Measurements from ENCODE around the gene MS4A5. TPM values are rescaled to one million over a fixed set of nuclear protein-coding genes. Genes with fewer than 3 reads are reported as not detected.

The MS4A5 gene
- total RNA-seq, 1 experiment from 2014 or later = not detected

DNA sequence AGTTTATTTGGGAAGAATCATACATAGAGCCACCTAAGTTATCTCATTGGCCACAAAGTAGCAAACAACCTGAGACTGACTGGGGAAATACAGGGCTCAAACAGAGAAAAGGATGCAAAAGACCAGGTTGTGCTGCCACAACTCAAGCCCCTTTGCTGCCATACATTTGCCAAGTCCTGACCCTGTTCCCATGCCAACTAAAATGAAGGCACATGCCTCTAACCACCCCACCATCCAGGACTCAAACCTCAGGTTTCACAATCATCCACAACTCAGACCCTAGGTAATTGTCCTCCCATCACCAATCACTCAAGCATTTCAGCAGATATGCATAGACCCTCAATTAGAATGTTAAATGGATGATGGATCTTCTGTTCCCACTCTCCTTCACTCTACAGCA lies 24.8 kb downstream of the MS4A5 start:
- H3K9me3 Mint-ChIP-seq = peaks cover 13 to 16% of the 10 kb centered on the region in 2 experiments

More for the DNA sequence above, 24.8 kb downstream of the MS4A5 start:
- no peaks in the 10 kb centered on the region for H3K9me3 ChIP-seq (ENCODE audit: control insufficient read depth, low read depth, low read length)
- H4K20me1 ChIP-seq (ENCODE audit: control insufficient read depth, insufficient read depth, insufficient read length) = no peaks in the 10 kb centered on the region
- H3K4ac ChIP-seq (ENCODE audit: low read depth, low read length) = no peak overlapping the region
- no peaks in the 10 kb centered on the region for H3K79me1 ChIP-seq (ENCODE audit: insufficient read depth, low read depth, low read length, poor library complexity, severe bottlenecking)
- H4K5ac ChIP-seq (ENCODE audit: insufficient read length, low read depth, low read length) = no peak overlapping the region
- no peak overlapping the region for H3K27ac ChIP-seq (ENCODE audit: insufficient read length, low read depth, low read length)
- no peak overlapping the region for H2BK120ac ChIP-seq (ENCODE audit: low read depth, low read length, poor library complexity, severe bottlenecking)
- H3K14ac ChIP-seq (ENCODE audit: insufficient read depth, low read length) = no peak overlapping the region
- no peaks in the 10 kb centered on the region for H3K23me2 ChIP-seq (ENCODE audit: insufficient read length, low read depth, low read length, poor library complexity, severe bottlenecking)
- H2AK5ac ChIP-seq (ENCODE audit: insufficient read length, low read length) = no peak overlapping the region
- H3K56ac ChIP-seq (ENCODE audit: insufficient read length, low read depth, low read length) = no peak overlapping the region
- H3T11ph ChIP-seq (ENCODE audit: low read length) = no peak overlapping the region
- Mint-ChIP-seq H3K27ac (no peak overlapping the region), H3K27me3 (ENCODE audit: low read depth) (peaks cover 5% of the 10 kb centered on the region), H3K4me3 (no peak overlapping the region), H3K36me3 (ENCODE audit: insufficient read depth in 1 of 3, low read depth in 3 of 3) (peaks cover 4 to 9% (median 7%) of the 10 kb centered on the region in 3 experiments; a peak in 6 of 7 replicates), H3K4me1 (0 out of 4 replicates have a peak, but pooled peaks cover 0 to 2% of the 10 kb centered on the region in 2 experiments)
- no peaks in the 10 kb centered on the region for H3K79me2 ChIP-seq (ENCODE audit: insufficient read depth, low read length)
- no peak overlapping the region for H2BK5ac ChIP-seq (ENCODE audit: insufficient read length, low read length)
- no peak overlapping the region for H3K9ac ChIP-seq (ENCODE audit: extremely low read depth, insufficient read length, low read length)
- TF ChIP-seq, protein P1, sequence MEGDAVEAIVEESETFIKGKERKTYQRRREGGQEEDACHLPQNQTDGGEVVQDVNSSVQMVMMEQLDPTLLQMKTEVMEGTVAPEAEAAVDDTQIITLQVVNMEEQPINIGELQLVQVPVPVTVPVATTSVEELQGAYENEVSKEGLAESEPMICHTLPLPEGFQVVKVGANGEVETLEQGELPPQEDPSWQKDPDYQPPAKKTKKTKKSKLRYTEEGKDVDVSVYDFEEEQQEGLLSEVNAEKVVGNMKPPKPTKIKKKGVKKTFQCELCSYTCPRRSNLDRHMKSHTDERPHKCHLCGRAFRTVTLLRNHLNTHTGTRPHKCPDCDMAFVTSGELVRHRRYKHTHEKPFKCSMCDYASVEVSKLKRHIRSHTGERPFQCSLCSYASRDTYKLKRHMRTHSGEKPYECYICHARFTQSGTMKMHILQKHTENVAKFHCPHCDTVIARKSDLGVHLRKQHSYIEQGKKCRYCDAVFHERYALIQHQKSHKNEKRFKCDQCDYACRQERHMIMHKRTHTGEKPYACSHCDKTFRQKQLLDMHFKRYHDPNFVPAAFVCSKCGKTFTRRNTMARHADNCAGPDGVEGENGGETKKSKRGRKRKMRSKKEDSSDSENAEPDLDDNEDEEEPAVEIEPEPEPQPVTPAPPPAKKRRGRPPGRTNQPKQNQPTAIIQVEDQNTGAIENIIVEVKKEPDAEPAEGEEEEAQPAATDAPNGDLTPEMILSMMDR (conservative IDR thresholded peaks at IDR 0.05) = no peak
- H4K8ac ChIP-seq (replicated peaks; ENCODE audit: insufficient read length, low read depth, low read length) = no peak overlapping the region
- no peak overlapping the region for H2AFZ ChIP-seq (ENCODE audit: low read length)
- no peaks in the 10 kb centered on the region for H3K27me3 ChIP-seq (ENCODE audit: insufficient read depth, low read length)
- no peak overlapping the region for H2BK20ac ChIP-seq (ENCODE audit: low read depth, low read length, poor library complexity, severe bottlenecking)
- no peak for DNase-seq
- H2BK12ac ChIP-seq (ENCODE audit: insufficient read length, low read depth, low read length) = no peak overlapping the region
- no peak overlapping the region for H2BK15ac ChIP-seq (ENCODE audit: low read depth, low read length)
- H3K18ac ChIP-seq (ENCODE audit: insufficient read length, low read depth, low read length) = no peak overlapping the region
- no peak overlapping the region for H4K91ac ChIP-seq (ENCODE audit: insufficient read length, low read depth, low read length)
- no peak overlapping the region for H3K4me2 ChIP-seq (ENCODE audit: insufficient read depth, insufficient read length, low read length)
- H3K4me1 ChIP-seq (ENCODE audit: insufficient read depth, low read length) = no peaks in the 10 kb centered on the region
- H3K23ac ChIP-seq (ENCODE audit: insufficient read length, low read depth, low read length) = no peak overlapping the region

All from H9 (cell line).